SK-N-DZ (cell line): Measurements from ENCODE around the gene FRY.

Experiments
- DNase-seq: peaks from one replicate; pipeline ENCODE4 v3.0.0-alpha.2; 2015; ENCODE audit warnings: low spot score

The FRY gene

GRCh38 chr13:32302461-32302860 is 270.9 kb downstream of the FRY start:
- no peak for DNase-seq

GRCh38 chr13:32305646-32306045 is 274.1 kb downstream of the FRY start:
- no peak for DNase-seq

GRCh38 chr13:32309312-32310133 is 277.9 kb downstream of the FRY start:
- no peak for DNase-seq

DNA sequence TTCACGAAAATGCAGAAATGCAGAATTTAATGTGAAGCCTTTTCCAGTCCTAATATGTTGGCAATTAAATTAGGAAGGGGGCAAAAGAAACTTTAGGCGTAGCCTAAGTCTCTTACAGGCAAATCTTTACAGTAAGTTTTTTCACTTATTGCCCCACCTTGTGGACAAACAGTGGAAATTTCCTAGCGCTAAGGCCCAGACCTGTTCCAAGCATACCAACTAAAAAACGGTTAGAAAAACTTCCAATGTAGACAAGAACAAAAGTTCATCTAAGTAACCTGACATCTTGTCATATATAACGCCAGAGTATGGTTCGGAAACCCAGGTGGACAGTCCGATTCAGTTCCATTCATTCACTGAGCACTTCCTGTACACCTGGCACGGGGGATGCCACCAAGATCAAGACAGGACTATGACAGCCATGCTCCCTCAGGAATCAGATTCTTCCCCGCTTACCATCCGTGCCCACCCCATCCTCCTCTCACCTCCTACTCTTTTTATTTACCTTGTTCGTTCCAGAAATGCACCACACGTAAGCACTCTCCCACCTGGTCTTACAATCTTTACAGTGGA is 278.6 kb downstream of the FRY start:
- DNase-seq = peak; percentile 66

DNA sequence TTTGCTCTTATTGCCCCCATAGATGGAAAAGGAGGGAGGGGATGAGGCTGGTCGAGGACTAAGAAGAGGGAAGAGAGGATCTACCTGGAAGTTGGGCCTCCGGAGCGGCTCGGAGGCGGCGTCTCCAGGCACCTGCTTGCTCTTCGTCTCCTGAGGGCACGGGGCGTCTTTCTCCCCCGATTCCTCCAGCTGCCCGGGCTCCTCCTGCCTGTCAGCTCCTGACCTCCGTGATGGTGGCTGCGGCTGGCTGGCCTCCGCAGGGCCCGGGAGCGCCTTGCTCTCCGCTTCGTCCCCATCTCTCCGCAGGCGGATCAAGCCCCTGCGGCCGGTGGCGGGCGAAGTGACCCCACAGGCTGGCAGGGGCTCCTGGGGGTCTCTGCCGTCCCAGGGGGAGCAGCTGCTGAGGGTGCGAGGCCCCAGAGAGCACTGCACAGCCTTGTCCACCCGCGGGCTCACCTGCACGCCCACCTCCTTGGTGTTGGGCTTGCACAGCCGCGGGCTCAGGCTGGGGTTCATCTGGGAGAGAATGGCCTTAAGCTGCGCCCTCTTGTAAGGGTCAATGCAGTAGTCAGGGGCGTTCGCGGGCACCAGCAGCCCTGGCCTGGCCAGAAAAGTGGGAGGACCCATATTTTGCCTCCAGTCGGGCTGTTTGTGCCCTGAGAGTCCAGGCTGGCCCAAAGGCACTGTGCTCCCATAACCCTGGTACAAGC is 279.8 kb downstream of the FRY start:
- DNase-seq = no peak

DNA sequence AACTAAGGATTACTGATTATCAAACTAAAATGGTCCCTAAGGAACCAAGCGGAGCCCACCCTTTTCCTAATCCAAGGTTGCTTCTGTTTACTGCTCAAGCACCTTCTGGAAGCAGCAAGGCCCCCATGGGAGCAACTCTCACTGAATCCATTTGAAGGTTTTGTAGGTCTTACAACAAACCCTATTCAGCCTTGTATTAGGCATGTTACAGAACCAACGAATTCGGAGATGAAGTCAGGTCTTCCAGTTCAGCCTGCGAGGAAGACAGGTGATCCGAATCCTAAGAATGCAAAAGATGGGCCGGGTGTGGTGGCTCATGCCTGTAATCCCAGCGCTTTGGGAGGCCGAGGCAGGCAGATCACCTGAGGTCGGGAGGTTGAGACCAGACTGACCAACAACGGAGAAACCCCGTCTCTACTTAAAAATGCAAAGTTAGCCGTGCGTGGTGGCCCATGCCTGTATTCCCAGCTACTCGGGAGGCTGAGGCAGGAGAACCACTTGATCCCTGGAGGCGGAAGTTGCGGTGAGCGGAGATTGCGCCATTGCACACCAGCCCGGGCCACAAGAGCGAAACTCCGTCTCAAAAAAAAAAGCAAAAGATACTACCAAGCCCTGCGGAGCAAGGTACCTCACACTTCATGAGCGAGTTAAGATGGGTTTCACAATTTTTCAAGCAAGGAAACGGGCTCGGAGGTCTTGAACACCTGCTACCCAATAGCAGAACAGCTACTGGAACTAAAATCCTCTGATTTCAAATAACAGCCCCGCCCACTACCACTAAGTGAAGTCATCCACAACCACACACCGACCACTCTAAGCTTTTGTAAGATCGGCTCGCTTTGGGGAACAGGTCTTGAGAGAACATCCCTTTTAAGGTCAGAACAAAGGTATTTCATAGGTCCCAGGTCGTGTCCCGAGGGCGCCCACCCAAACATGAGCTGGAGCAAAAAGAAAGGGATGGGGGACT is 283.0 kb downstream of the FRY start:
- DNase-seq = no peak

GRCh38 chr13:32315238-32316027 is 283.9 kb downstream of the FRY start, which contains the start of the genes BRCA2 and ZAR1L:
Gene BRCA2, plus strand, starts transcription at chr13:32315508. Its CDS starts 953 bp downstream, at chr13:32316461.
Gene ZAR1L, minus strand, starts transcription at chr13:32315363. Its CDS starts 3,438 bp downstream, at chr13:32311925.
- DNase-seq = peak; percentile 89

DNA sequence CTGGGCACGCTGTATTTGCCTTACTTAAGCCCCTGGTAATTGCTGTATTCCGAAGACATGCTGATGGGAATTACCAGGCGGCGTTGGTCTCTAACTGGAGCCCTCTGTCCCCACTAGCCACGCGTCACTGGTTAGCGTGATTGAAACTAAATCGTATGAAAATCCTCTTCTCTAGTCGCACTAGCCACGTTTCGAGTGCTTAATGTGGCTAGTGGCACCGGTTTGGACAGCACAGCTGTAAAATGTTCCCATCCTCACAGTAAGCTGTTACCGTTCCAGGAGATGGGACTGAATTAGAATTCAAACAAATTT is 284.4 kb downstream of the FRY start:
- no peak for DNase-seq

DNA sequence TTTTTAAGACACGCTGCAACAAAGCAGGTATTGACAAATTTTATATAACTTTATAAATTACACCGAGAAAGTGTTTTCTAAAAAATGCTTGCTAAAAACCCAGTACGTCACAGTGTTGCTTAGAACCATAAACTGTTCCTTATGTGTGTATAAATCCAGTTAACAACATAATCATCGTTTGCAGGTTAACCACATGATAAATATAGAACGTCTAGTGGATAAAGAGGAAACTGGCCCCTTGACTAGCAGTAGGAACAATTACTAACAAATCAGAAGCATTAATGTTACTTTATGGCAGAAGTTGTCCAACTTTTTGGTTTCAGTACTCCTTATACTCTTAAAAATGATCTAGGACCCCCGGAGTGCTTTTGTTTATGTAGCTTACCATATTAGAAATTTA is 284.9 kb downstream of the FRY start:
- no peak for DNase-seq

DNA sequence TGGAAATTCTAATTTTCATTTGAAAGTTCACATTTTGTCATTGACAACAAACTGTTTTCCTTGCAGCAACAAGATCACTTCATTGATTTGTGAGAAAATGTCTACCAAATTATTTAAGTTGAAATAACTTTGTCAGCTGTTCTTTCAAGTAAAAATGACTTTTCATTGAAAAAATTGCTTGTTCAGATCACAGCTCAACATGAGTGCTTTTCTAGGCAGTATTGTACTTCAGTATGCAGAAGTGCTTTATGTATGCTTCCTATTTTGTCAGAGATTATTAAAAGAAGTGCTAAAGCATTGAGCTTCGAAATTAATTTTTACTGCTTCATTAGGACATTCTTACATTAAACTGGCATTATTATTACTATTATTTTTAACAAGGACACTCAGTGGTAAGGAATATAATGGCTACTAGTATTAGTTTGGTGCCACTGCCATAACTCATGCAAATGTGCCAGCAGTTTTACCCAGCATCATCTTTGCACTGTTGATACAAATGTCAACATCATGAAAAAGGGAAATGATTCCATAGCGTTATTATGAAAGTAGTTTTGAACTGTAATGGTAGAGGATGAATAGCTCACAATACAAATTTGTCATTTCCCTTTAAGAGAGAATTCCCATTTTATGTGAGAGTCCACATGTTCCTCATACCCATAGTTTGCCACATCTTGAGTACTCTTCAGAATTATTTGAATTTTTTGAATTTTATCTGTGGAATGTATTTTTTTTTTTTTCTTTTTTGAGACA is 286.3 kb downstream of the FRY start:
- no peak for DNase-seq

GRCh38 chr13:32320528-32320927 is 289.0 kb downstream of the FRY start:
- no peak for DNase-seq

DNA sequence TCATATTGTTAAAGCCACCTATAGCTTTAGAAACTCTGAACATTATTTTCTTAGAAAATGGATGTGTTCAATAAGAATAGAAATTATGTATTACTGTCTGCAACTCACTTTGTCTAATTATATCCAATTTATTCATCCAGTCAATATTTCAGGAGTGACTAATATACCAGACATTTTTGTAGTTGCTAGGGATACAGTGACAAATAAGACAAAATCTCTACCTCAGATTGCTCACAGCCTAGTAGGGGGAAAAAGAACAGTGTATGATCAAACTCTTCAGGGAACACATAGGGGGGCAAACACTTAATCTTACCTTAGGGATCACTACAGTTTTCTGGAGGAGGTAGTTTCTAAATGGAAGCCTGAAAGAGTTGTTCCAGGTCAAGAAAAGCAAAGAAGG is 292.3 kb downstream of the FRY start:
- no peak for DNase-seq

- no peak for DNase-seq
Measured at GRCh38 chr13:32330441-32330840, 298.9 kb downstream of the FRY start.

- no peak for DNase-seq
Measured at GRCh38 chr13:32334671-32335070, 303.1 kb downstream of the FRY start.

- no peak for DNase-seq
Measured at GRCh38 chr13:32340914-32341313, 309.3 kb downstream of the FRY start.

DNA sequence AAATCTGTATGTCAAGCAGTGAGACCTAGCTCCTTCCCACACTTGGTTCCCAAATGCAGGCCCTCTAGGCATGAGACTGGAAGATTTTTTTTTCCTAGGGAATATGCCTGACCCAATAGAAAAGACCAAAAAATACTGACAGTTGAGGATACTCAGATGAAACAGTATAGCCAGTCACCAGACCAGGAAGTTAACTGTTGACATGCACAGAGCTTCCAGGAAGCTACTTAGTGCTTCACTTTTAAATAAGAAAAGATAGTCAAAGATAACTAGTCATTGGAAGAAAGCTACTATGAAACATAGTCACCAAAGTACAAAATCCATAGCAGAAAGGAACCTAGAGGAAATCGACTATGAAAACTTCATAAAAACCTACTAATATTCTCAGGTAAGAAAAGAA is 316.1 kb downstream of the FRY start:
- DNase-seq = no peak
